Measurements from ENCODE around the gene NT5C.

- no peak for TF ChIP-seq EZH2 (IDR thresholded peaks at IDR 0.05; ENCODE audit: low read depth)
- TF ChIP-seq CTCF (conservative IDR thresholded peaks at IDR 0.05), result no peak
Observed at GRCh38 chr17:75099881-75100595, 31.5 kb downstream of the NT5C start.
